HG03439 (cell line): ENCODE measurements around the gene CDC20B.
"Not testable (repeated sequence)": the region's sequence is repeated elsewhere in the genome, so short reads cannot be mapped to it uniquely, and the experiment has no call there.

Source experiments
- ATAC-seq: cut with Tn5 transposase; IDR thresholded peaks from one replicate; pipeline ENCODE4 v1.9.1; 2021; ENCODE audit warnings: mild to moderate bottlenecking, moderate library complexity; ENCODE audit not compliant: unreplicated experiment

Gene CDC20B

DNA sequence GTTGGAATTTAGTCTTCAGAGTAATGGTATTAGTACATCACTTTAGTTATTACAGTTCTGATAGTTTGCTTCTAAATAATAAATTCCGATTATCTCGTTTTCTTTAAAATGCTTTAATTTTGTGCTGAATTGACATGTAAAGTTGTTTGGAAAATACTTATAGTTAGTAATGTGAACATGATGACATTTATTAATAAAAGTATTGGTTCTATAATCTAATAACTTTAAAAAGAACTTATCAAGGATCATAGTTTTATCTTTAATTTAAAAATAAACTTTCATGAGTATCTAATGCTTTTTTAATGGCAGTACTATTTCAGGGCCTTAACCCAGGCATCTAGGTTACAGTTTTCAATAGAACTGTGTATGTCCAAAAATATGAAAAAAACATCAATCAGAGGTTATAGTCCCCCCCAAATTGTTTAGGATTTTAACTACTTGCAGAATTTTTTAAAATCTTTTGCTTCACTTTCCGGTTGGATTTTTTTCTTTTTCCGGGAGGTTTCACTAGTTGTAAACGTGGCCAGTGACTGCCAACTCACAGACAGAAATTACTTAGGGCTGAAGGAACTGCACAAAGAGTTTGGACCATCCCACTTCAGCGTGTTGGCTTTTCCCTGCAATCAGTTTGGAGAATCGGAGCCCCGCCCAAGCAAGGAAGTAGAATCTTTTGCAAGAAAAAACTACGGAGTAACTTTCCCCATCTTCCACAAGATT lies 12.3 kb downstream of the CDC20B start:
- ATAC-seq = no peak

DNA sequence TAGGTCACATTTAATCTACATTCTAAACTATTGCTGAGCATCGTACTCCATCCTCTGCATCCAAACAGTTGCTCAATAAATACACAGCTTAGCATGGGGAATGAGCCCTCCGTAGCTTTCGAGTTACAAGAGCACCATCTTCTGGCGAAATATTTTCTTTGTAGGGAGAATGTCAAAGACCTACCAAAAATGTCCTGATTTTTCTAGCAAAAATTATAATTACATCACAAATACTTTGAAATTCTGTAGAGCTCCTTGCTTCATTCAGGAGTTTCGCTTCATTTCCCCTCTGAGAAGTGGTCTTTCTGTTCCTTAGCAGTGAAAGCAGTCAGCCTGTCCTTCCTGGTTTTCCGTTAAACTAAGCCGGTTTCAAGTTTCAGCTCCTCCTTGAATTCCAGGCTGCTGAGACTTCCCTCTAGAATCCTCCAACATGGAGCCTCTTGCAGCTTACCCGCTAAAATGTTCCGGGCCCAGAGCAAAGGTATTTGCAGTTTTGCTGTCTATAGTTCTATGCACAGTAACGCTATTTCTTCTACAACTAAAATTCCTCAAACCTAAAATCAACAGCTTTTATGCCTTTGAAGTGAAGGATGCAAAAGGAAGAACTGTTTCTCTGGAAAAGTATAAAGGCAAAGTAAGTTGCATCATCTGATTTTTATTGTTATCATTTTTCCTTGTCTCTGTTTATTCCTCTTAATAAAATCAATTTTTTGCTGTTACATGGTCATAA lies 13.0 kb downstream of the CDC20B start, which contains the start of gene GPX8:
Gene GPX8 (plus strand): TSS at position 409 of the 730 bp plus-strand sequence. CDS start 22 bp downstream, at position 431.
- no peak for ATAC-seq

DNA sequence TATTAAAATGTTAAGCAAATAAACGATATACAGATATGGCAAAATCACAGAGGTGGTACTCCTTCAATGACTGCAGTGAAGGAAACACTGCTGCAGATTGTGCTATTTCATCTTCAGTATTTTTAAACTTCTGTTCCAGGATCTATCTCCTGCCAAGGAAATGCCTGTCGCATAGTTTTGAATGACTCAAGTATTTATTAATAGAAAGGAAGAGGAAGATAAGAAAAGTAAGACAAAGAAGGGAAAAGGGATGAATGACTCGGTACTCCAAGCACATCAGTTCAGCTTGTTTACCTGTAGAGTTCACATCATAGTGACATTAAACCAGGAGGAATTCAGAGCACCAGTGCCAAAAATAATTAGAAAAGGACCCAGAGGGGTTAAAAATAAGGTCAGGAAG lies 18.1 kb downstream of the CDC20B start:
- ATAC-seq = no peak

DNA sequence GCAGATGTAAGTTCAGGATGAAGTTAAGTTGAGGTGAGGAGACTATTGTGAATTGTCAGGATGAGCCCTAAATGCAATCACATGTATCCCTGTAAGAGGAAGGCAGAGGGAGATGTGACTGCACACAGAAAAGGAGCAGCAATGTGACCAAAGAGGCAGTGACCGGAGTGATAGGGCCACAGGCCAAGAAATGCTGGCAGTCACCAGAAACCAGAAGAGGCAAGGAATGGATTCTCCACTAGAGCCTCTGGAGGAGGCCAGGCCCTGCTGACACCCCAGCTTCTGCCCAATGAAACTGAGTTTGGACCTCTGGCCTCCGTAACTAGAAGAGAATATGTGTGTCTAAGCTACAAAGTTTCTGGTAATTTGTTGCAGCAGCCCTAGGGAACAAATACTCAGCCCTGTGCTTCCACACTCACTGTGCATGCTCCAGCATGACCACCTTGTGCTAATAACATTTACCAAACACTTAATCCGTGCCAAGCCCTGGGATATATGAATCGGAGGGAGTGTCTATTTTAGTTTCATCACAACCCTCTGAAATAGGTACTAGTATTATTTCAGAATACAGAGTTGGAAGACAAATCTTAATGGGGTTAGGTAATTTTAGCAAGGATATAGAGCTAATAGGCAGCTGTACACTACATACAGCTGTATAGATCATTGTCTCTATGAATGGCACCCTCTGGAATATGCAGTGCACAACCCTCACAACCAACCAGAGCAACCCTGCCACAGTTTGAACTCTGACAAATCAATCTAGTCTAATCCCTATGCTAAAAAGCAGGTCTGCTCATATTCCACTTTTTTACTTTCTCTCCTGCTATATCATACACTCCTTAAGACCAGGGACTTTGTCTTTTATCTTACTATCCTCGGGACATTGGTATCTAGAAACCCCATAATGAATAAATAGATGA lies 20.8 kb downstream of the CDC20B start:
- ATAC-seq = no peak

DNA sequence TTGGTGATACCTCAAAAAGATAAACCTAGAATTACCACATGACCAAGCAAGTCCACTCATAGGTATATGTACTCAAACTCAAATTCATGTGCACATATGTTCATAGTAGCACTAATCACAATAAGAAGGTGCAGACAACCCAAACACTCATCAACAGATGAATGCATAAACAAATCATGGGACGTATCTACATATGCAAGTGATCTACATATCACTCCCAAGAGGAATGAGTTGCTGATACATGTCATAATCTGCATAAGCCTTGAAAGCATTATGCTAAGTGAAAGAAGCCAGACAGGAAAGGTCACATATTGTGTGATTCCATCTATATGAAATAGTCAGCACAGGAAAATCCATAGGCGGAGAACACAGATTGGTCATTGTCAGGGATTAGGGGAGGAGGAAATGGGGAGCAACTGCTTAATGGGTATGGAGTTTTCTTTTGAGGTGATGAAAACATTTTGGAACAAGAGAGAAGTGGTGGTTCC lies 23.6 kb downstream of the CDC20B start:
- no peak for ATAC-seq

DNA sequence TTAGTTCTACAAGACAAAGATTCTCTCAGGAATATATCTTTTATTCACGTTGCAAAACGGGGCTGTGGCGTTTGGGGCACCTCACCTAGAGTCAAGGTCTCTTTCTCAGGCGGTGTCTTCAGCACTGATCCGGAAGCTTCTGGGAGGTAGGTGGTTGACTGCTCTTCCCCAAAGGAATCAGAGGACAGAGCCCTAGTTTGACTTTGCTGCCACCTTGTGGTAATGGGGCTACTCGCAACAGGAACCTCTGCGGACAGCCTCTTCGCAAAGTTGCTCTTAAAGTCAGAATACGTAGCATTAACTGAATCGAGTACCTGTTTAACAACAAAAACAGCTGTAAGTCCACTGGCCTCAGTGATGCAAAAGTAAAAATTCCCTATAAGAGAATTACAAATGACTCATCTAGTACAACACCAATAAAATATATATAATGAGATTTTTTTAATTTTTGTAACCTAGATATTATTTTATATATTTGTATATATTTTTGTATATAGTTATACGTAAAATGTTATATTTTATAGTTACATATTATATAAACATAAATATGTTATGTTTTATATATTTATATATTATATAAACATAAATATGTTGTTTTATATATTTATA lies 26.3 kb downstream of the CDC20B start:
- peak; percentile 84 for ATAC-seq

DNA sequence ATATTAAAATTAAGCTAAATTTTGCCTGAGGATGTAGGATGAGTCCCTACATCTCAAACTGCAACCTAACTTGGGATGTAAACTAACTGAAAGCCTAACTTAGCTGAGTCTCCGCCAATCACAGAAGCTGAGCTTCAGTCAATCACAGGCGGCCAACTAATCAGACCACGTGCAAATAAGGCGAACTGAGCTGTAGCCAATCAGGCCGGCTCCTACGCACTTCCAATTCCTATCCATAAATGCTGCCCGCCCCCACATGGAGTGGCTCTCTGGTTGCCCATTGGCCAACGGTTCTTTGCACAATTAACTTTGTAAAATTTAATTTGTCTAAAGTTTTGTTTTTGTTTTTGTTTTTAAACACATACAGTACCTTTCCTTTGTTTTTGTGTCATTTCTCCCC lies 26.9 kb downstream of the CDC20B start:
- ATAC-seq = no peak

DNA sequence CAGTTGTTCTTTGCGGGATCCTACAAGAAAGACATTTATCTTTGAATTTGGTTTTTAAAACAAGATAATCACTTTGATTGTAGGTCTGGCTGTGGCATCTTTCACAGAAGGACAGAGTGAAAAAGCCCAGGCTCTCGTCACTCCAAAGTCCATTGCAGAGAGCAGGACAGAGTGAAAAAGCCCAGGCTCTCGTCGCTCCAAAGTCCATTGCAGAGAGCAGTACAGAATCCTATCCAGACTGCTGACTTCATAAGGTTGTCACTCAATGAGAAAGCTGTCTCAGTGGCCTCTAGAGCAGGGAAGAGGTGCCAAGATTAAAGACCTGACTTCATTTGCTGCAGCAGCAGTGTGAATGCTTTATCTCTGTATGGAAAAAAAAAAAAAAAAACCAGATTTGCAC lies 29.4 kb downstream of the CDC20B start:
- no peak for ATAC-seq

DNA sequence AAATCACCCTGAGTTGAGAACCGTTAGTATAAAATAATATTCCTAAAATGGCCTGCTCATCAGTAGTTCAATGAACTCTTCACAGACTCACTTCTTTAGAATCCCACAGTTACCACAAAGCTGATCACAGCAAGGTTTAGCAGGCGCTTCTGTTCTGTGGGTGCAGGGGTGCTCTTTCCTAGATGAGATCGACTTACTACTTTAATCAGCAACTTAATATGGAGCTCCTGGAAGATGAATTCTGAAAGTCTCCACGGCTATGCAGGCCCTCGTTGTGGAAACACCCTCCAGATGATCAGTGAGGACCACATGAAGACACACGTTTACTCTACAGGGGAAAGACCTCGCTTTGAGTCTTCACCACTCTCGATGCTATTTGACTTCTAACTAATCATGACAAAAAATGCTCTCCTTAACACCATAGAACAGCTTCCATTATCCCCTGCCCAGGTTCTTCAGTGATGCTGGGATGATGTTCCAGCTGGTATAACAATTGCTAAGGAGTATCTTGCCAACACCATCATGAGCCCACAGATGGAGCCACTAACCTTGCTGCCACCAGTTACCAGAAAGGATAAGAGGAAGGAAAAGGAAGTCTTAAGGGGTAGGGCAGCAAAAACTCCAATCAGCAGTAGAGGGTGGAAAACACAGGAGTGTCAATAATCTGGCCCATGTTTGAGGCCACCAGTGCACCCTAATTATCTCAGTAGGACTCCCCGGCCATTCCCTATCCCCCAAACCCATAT lies 30.9 kb downstream of the CDC20B start:
- no peak for ATAC-seq

DNA sequence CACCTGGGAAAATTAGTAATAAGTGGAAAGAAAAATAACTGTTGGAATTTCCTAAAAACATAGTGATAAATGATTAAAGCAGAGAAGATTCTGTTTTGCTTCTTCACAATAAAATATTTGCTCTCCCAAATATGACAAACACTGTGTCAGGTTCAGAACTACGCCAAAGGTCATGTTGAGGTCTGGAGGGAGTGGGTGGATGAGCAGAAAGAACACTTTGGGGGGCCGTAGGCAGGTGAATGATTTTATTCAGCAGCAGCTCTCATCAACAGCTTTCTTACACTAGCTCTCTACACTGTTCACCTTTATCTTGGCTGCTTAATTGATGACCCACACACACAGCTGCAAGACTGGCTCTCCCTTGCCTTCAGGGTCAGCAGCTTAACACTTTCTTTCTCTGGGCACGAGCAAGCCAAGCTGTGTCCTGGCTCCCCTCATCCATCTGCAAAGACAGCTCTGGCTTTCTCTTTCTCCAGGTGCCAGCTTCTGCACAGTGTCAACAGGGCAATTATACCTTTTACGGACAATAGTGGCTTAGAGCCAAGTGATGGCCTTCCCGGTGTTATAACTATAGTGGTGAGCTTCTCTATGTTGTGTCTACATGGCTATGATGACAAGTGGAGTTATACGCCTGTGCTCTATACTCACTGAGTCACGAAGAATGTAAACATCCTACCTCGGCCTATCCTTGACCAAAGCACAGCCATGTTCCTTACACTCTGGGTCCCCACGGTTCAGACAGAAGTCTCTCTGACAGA lies 31.9 kb downstream of the CDC20B start:
- ATAC-seq = no peak

DNA sequence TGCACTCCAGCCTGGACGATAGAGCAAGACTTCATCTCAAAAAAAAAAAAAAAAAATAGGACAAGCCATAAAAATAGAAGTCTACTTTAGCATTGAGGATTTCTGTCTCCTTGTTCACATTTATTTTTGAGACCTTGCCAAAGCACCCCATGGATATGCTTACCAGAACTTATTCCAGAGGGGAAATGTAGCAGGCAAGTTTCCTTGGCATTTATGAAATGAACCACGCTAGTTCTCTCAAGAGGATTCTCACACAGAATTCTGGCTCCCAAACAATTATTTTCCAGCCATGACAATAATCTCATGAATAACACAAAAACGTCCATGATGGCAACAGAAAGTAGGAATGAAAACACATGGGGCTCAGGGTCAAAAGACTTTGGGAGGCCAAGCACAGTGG lies 36.5 kb downstream of the CDC20B start:
- ATAC-seq = no peak

DNA sequence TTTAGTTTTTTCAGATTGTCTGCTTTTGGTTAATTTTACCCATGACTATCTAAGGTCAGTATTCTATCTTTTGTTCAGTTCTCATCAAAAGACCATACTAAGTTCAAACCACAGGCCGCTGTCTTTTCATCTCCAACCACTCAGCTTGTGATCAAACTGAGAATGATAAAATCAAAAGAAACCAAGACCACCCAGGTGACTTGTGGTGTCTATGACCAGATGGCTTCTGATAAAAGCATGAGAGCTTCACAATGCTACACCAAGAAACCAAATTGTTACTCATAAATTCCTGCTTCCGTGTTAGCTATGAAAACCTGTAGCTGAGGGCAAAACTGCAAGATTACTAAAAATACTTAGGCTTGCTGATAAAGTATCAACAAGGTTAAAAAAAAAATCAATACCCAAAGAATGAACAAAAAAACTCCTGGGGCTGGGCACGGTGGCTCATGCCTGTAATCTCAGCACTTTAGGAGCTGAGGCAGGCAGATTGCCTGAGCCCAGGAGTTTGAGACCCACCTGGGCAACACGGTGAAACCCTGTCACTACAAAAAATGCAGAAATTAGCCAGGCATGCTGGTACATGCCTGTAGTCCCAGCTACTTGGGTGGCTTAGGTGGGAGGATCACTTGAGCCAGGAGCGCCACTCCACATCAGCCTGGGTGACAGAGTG lies 38.8 kb downstream of the CDC20B start:
- no peak for ATAC-seq

DNA sequence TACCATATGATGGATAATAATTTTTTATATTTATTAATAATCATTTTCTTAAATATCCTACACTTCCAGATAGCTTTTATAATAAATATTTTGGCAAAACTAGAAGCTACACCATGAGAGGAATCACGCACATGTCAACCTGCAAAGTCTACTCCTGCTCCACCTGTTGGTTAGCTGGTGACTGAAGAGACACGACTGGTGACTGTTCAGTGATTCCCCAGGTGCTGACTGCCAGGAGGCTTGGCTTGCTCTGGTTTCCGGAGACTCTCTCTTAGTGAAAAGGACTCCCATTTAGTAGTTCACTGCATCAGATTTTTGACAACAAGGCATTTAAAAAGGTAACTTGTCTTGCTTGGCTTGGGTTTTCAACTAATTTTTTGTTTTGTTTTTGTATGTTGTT lies 49.6 kb downstream of the CDC20B start:
- no peak for ATAC-seq

DNA sequence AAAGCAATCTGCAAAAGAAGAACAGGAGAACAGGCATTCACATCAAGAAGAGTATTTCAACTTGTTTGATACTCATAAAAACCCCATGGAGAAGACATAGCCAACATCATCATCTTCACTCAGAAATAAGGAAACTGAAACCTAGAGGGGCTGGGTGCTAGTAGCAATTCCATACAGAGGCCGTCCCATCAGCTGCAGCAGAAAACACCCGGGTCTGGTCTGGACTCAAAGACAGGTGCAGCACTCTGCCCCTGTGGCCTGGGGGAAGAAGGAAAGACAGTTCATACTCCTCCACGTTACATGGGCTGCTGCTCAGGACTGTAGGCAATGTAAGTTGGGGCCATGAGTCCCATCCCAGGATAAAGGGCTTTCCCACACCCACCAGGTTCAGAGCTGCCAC lies 58.9 kb downstream of the CDC20B start:
- no peak for ATAC-seq

DNA sequence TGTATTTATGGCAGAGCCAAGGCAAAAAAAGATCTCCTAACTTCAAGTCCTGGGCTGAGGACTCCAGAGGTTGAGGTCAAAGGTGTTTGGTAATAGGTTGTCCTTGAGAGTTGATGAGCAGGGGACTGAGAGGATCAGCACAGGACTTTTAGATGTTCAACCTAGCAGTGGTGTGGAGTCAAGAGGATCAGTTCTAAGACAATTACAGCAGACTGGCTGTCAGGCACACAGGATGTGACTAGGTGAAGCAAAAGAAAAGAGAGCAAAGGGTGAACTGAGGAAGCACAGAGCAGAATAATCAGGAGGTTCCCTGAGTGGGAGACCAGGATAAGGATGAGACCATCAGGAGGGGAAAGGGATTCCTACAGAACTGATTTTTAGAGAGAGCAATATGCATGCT lies 59.6 kb downstream of the CDC20B start:
- ATAC-seq = no peak

DNA sequence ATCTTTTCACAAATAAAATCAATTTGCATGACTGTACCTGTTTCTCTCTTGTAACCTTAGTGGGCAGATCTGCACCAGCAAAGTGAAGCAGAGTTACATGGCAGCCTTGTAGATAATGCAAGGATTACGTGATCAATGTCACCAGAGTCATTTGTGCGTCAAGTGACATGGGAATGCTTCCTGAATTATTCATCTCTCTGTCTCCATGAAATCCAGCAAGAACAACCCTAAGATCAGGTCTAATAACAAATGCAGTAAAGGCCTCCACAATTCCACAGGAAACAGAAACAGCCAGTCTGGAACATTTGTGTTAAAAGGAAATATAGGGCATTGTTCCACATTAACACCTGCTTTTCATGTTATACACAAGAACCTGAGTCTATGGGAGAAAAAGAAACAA lies 62.8 kb downstream of the CDC20B start:
- ATAC-seq = no peak

DNA sequence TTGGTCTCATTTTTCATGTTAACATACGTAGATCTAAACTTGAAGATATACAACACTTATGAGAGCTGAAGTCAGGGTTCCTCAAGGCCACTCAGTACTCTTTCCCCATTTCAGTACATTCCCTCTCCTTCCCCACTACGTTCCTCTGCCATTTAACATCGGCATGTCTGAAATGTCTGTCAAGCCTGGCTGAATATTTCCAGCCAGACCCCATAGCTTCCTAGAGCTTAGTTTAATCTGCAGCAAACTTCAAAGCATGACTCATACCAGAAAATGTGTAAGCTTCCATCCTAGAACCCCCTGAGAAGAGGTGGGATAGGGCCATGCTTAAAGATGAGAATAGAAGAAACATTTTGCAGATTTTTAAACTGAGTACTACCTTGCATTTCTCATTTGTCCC lies 64.3 kb downstream of the CDC20B start:
- ATAC-seq = no peak

DNA sequence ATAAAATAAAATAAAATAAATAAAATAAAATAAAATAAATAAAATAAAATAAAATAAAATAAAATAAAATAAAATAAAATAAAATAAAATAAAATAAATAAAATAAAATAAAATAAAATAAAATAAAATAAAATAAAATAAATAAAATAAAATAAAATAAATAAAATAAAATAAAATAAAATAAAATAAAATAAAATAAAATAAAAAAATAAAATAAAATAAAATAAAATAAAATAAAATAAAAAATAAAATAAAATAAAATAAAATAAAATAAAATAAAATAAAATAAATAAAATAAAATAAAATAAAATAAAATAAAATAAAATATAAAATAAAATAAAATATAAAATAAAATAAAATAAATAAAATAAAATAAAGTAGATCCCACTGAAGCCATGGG lies 67.0 kb downstream of the CDC20B start:
- ATAC-seq = not testable (repeated sequence)
